ENCODE results near the gene HP1BP3. TPM values are rescaled to one million over a fixed set of nuclear protein-coding genes. Genes with fewer than 3 reads are reported as not detected.

The HP1BP3 gene
- total and polyA plus RNA-seq, 7 donors = 54.6 to 269 (median 158) TPM

- intact Hi-C loops (cut with DNase I) = no loop called here
- Histone ChIP-seq H3K9me3 (no peaks in the 10 kb centered on the region), H3K27ac (no peak overlapping the region), H3K4me1 (peaks cover 0 to 6% (median 2%) of the 10 kb centered on the region in 4 donors), H3K36me3 (peaks cover 6 to 100% (median 76%) of the 10 kb centered on the region in 4 donors), H3K27me3 (no peaks in the 10 kb centered on the region), H3K4me3 (no peak overlapping the region)
- TF ChIP-seq POLR2A (IDR thresholded peaks at IDR 0.05) (no peak), POLR2AphosphoS5 (IDR thresholded peaks at IDR 0.05) (no peak), CTCF (IDR thresholded peaks at IDR 0.05) (no peak), EP300 (IDR thresholded peaks at IDR 0.05) (no peak)
- no peak for DNase-seq
Measured at GRCh38 chr1:20767271-20767670, 19.8 kb downstream of the HP1BP3 start.

- Histone ChIP-seq H3K27ac (no peak overlapping the region), H3K36me3 (peaks cover 18 to 100% (median 73%) of the 10 kb centered on the region in 4 donors), H3K4me1 (peaks cover 0 to 6% (median 2%) of the 10 kb centered on the region in 4 donors), H3K4me3 (no peak overlapping the region), H3K27me3 (no peaks in the 10 kb centered on the region), H3K9me3 (no peaks in the 10 kb centered on the region)
- WGBS, 2 donors = 94 to 95% methylated on average over 3 of the region's 3 CpGs
- DNase-seq = no peak
- intact Hi-C loops (cut with DNase I) = no loop called here
- no peak for TF ChIP-seq CTCF (IDR thresholded peaks at IDR 0.05)
- TF ChIP-seq POLR2AphosphoS5 (IDR thresholded peaks at IDR 0.05) = no peak
- no peak for TF ChIP-seq POLR2A (IDR thresholded peaks at IDR 0.05)
- no peak for TF ChIP-seq EP300 (IDR thresholded peaks at IDR 0.05)
Measured at GRCh38 chr1:20763417-20763816, 23.7 kb downstream of the HP1BP3 start.

- TF ChIP-seq CTCF (IDR thresholded peaks at IDR 0.05) (no peak), POLR2A (IDR thresholded peaks at IDR 0.05) (no peak), POLR2AphosphoS5 (IDR thresholded peaks at IDR 0.05) (no peak), EP300 (IDR thresholded peaks at IDR 0.05) (no peak)
- Histone ChIP-seq H3K4me3 (no peak overlapping the region), H3K9me3 (no peaks in the 10 kb centered on the region), H3K4me1 (no peaks in the 10 kb centered on the region), H3K36me3 (peaks cover 24 to 100% (median 74%) of the 10 kb centered on the region in 4 donors), H3K27ac (no peak overlapping the region), H3K27me3 (no peaks in the 10 kb centered on the region)
- WGBS, 2 donors = 91 to 95% methylated on average over 6 of the region's 6 CpGs
- intact Hi-C loops (cut with DNase I) = no loop called here
- DNase-seq = no peak
Measured at GRCh38 chr1:20760322-20760721, 26.8 kb downstream of the HP1BP3 start.

- H3K4me3 ChIP-seq = no peak overlapping the region
- intact Hi-C loops (cut with DNase I) = no loop called here
- TF ChIP-seq POLR2AphosphoS5 (IDR thresholded peaks at IDR 0.05) = no peak
- no peak for TF ChIP-seq CTCF (IDR thresholded peaks at IDR 0.05)
- no peak for TF ChIP-seq POLR2A (IDR thresholded peaks at IDR 0.05)
- no peak for TF ChIP-seq EP300 (IDR thresholded peaks at IDR 0.05)
- H3K27ac ChIP-seq = no peak overlapping the region
- no peaks in the 10 kb centered on the region for H3K9me3 ChIP-seq
- 84 to 90% methylated on average over 3 of the region's 3 CpGs for WGBS, 2 donors
- no peaks in the 10 kb centered on the region for H3K4me1 ChIP-seq
- H3K27me3 ChIP-seq = no peaks in the 10 kb centered on the region
- no peak for DNase-seq
- peaks cover 15 to 88% (median 43%) of the 10 kb centered on the region in 4 donors for H3K36me3 ChIP-seq
Measured at GRCh38 chr1:20753589-20753988, 33.5 kb downstream of the HP1BP3 start.

- no peak overlapping the region for H3K4me3 ChIP-seq
- H3K4me1 ChIP-seq = no peaks in the 10 kb centered on the region
- no peaks in the 10 kb centered on the region for H3K9me3 ChIP-seq
- no peak overlapping the region for H3K27ac ChIP-seq
- peaks cover 6 to 88% (median 44%) of the 10 kb centered on the region in 4 donors for H3K36me3 ChIP-seq
- no peaks in the 10 kb centered on the region for H3K27me3 ChIP-seq
- 90 to 91% methylated on average over 3 of the region's 3 CpGs for WGBS, 2 donors
- intact Hi-C loops (cut with DNase I) = no loop called here
- no peak for DNase-seq
- TF ChIP-seq POLR2AphosphoS5 (IDR thresholded peaks at IDR 0.05) (no peak), POLR2A (IDR thresholded peaks at IDR 0.05) (no peak), CTCF (IDR thresholded peaks at IDR 0.05) (no peak), EP300 (IDR thresholded peaks at IDR 0.05) (no peak)
Measured at GRCh38 chr1:20751462-20751990, 35.6 kb downstream of the HP1BP3 start.

Data from sigmoid colon (tissue), 7 donors.